GM21515 (cell line): Measurements from ENCODE around the gene ROM1.
A peak's percentile ranks its signal among the peaks of the same experiment; 100 is the strongest.
"Not testable (repeated sequence)": the region's sequence is repeated elsewhere in the genome, so short reads cannot be mapped to it uniquely, and the experiment has no call there.

Source experiments
- ATAC-seq: cut with Tn5 transposase; IDR thresholded peaks from one replicate; pipeline ENCODE4 v1.9.1; 2021; ENCODE audit not compliant: unreplicated experiment

Gene ROM1

DNA sequence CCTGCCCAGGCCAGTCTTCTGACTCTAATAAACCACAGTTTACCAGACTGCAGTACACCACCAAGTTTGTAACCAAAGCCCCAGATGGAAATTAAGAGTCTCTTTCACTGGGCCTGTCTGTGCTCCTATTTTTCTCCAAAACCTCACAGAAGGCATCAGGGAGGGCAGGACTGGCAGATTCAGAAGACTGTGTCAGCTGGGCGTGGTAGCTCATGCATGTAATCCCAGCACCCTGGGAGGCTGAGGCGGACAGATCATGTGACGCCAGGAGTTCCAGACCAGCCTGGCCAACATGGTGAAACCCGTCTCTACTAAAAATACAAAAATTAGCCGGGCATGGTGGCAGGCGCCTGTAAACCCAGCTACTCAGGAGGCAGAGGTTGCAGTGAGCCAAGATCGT, 27.7 kb upstream of the ROM1 start:
- not testable (repeated sequence) for ATAC-seq

DNA sequence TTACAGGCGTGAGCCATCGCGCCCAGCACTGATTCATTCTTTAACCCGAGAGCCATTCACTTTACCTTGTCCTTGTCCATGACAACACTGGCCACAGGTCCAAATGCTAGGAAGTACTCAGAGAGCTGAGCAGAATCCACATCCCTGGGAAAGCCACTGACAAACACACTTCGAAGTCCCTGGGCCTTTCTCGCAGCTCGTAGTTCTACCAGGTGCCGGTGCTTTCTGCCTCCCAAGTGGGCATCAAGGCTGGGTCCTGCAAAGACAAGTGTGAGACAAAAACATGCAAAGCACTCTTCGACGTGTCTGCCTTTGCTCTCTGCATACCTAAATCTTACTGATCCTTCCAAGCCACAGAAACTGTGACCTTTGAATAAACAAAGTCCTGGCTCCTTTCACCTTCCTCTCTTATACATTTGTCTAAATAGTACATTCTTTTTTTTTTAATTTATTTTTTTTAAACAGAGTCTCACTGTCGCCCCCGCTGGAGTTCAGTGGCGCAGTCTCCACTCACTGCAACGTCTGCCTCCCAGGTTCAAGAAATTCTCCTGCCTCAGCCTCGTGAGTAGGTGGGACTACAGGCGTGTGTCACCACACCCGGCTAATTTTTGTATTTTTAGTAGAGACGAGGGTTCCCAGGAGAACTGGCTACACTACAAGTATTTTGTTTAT, 24.0 kb upstream of the ROM1 start:
- ATAC-seq: no peak

DNA sequence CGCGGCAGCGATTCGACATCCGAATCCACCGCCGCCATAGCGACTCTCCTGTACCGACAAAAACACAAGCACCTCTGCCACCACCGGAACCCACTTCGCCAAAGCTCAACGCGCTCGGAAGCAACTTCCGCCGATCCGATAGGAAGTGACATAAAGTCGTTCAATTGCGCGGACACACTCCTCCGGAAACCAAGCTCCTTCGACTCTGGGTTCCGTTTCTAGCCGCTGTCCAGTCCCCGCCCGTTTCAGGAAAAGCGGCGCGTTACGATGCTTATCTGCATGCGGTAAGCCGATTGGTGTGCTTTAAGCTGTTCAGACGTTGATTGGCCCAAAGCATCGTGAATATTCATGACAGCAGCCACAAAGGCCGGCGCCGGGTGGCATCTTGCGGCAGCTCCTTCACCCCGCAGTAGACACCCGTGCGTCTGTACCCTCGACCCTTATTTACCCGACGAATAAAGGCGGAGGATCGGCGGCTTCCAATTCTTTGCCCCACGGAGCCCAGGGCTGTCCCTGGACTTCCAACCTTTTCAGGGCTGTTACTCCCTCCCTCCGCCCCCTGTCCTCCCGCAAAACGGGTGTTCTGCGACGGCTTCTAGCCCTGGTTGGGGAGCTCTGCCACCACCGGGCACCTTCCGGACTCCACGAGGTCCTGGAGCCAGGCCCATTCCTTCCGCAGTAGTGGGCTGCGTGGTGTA, 21.5 kb upstream of the ROM1 start, which contains the start of gene TUT1:
Gene TUT1 (minus strand): TSS at position 76 of the 698 bp plus-strand sequence. CDS start 38 bp downstream, at position 38.
- ATAC-seq: peak; percentile 74

DNA sequence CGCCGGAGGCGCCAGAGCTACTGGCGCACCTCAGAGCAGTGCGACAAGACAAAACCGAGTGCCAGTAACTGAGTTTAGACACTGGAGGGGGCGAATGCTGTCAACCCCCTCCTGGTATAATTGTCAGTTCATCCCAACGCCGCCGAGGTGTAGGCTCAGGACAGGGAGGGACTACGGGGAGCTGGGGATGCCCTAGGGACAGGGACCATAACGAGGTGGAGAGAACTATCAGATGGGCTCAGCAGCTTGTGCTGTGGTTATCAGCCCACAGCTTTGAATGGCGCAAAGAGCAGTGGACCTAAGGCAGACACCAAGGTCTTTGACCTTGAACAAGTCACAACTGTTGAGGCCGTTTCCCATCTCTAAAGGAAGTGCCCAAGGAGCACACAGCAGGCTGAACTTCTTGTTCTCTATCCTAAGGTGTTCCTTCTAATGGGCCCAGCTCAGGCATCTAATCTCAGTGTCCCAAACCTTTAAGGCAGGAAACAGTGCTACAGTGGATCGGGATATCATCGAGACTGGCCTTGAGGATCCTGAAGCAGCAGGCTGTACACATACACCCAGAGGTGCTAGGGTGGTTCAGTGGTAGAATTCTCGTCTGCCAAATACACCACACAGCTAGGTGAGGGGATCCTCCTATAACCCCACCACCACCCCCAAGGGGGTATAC, 20.8 kb upstream of the ROM1 start:
- peak; percentile 1 for ATAC-seq

DNA sequence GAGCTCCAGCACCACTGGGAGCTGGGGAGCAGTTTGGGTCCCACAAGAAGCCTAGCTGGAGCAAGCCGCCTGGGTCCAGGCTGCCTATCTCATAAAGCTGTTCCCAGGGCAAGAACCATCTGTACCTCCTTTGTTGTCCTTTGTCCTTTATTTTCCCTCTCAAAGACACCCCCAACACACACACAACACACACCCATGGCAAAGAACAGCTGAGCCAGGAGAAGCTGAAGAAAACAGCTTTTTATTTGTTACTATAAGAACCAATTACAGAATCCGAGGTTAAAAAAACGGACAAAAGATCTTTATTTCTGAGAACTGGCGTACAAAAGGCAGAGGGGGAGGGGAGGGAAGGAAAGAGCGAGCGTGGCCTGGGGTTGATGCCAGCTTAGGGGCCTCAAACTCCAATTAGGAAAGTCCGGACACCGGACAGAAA, 20.1 kb upstream of the ROM1 start:
- no peak for ATAC-seq

DNA sequence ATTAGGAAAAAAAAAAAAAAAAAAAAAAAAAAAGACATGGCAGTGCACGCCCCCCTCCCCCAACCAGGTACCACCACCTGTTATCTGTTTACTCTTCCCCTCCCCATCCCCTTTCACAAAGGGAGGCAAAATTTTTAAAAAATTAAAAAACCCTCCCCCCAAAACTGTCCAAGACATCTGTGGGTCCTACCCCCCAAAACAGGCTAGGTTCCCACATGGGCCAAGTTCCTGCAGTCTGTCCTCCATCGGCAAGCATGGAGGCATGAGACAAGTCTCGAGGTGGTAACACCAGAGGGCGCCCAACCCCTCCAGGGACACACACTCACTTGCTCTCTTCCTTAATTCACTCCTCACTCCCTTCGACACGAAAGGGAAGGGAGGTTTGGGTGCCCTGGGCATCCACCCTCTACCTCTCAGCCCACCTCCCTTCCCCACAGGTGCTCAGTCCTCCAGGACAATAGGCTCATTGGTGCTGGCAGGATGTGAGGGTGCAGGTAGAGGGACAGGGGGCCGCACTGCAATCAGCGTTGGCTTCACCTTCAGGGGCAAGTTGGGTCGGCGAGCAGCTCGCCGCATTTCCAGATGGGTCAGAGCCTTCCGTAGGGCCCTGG, 19.5 kb upstream of the ROM1 start:
- ATAC-seq: no peak

DNA sequence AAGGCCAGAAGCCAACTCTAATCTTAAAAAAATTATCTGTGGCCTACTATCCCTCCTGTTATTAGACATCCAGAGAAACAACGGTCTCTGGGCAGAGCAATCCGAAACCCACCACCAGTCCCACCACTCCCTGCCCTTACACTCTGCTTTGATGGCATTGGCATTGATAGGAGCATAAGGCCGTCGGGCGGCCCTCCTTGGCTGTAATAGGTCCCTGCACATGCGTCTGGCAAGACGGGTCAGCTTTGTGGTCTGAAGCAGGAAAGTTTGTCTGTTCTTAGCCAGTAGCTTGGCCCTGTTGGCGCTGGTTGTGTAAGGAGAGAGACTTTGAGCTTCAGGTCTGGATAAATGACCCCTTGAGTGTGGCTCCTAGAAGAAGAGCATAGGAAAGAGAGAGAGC, 17.9 kb upstream of the ROM1 start:
- no peak for ATAC-seq

DNA sequence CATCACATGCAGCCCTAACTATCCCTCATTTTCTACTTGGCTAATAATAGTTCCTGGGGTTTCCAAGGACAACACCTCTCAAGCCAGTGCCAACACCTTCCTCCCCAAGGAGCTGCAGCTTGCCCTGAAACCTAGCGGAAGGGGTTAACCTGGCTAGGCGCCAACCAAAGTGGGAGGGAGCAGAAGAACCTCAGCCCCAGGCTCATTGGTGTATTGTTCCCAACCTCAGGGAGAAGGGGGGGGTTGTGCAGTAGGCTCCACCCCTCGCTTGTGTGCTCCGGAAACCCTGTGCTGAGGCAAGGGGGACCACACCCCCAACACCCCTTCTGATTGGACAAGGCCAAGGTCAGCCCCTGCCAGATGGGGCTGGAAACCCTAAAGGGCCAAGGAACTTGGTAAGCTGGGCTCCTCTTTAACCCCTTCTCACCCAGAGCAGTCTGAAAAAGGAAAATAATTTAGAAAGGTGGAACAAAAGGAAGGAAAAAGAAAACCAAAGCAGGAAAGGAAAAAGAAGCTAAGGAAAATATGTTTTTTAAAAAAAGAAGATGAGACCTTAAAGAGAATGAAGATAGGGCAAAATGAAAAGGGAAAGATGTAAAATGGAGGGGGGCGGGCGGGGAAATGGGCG, 13.9 kb upstream of the ROM1 start:
- peak; percentile 50 for ATAC-seq

DNA sequence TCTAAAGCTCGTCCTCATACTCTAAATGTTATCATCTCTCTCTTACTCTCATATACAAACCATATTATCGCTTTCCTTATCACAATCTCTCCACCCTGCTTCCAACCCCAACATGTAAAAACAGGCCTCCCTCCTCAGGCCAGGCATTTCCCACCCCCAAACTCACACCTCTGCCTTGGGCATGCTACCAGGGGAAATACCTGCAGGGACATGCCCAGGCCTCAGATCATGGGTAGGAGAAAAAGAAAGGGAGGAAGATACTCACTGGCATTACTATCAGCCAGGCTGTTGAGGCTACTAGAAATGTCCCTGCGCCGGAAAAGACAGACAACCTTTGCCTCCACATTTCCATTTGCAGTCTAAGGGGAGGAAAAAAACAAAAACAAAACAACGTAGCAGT, 13.2 kb upstream of the ROM1 start:
- ATAC-seq: no peak

DNA sequence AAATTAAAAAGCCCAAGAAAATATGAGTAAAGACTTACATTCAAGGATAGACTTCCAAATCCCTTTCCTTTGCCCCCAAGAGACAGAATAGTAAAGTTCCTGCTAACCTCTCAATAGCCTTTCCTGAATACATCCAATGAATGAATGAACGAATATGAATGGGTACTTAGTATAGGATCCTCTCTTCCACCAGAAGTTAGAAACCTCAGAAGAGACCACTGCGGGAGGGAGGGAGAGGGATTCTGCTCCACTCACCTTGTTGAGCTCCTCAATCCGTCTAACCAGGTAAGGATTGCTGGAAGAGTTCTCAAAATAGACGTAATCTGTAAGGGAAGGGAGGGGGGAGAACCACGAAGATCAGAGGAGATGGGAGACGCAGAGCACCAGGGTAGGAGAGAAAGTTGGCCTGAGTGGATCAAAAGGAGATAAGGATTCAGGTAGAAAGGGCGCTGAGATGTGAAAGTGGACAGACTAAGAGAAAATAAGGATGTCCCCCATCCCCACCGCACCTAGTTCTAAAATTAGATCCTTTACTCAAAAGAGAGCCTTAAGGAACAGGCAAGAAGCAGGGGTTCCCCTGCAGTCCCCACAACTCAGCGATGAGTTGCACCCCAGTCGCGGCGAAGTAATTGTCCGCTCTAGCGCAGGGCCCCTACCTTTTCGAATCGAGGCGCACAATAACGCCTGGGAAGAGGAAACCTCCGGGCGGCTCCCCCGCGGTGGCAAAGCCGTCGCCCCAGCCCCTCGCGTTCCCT, 12.5 kb upstream of the ROM1 start:
- no peak for ATAC-seq

DNA sequence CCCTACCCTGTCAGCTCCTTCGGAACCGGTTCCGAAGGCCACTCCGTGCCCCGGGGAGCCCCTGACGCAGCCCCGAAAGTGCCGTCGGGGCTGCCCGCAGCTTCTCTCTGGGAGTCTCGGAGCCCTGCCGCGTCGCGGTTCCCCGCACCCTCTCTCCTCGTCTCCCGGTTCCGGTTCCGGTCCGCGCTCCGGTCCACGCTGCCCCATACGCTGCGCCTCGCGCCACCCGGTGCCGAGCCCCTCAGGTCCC, 12.0 kb upstream of the ROM1 start:
- no peak for ATAC-seq

DNA sequence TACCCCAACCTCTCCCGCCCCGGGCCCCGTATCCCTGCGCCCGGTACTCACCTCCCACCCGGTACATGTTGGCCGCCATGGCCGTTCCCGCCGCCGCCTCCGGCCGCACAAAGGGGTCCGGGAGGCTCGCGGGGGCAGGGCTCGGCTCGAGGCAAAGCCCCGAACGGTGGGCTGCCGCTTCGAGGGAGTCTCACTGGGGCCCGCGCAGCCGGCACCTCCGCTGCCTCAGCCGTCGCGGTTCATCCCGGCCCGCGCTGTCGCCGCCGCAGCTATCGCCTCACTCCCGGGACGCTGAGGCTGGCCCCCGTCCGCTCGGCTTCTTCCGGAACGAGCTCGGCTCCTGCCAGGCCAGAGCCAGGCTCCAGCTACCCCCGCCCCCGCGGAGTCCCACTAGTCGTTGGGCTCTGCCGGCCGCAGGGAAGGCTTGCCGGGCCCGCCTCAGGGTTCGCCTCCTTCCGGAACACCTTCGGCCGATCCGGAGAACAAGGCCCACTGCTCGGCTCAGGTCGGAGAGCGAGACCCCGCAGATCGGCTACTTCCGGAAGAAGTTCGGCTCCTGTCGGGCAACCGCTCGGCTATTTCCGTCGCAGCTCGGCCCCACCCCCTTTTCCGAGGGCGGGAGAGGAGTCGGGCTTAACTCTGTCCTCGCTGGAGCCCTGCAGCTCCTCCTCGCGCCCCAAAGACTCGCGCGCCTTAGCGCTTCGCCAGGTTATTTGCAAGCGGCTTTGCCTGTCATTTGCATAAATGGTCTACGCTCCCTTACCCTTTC, 11.5 kb upstream of the ROM1 start, which contains the start of gene MTA2:
Gene MTA2 (minus strand): TSS at position 494 of the 769 bp plus-strand sequence. CDS start 415 bp downstream, at position 79.
- ATAC-seq: peak; percentile 62

DNA sequence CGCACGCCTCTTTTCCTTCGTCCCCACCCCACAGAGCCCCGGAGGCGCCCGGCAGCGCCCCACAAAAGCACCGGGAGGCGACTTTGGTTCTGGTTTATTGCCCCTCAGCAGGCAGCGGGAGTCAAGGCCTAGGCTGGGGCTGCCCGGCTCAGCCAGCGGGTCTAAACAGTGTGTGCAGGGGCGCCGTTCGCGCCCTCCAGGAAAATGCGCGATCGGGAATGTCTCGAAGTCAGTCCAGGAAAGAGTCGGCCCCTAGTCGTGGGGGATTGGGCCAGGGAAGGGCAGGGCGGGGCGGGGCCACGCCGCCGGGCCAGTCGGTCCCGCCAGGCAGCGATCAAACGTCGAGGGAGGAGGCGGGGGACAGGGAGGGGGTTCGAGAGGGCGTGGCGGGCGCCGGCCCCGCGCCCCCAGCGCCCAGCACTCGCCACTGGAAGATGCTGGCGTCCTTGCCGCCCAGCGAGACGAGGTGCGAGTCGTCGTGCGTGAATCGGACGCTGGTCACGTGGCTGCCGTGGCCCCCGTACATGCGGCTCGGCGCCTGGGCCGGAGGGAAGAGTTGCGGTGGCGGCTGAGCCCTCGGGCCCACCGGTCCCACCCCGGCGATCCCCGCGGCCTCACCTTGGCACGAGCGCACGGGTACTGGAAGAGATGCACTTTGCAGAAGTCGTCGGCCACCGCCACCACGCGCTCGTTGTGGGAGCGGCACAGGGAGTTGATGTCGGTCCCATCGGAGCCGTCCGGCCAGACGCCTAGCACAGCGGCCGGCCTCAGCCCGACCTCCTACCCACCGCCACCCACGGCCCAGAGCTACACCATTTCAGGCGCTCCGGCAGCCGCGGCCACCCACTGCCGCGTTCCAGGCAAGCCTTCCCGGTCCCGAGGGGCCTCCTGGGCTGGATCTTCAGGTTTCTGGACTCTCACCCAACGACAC, 10.7 kb upstream of the ROM1 start:
- ATAC-seq: no peak

DNA sequence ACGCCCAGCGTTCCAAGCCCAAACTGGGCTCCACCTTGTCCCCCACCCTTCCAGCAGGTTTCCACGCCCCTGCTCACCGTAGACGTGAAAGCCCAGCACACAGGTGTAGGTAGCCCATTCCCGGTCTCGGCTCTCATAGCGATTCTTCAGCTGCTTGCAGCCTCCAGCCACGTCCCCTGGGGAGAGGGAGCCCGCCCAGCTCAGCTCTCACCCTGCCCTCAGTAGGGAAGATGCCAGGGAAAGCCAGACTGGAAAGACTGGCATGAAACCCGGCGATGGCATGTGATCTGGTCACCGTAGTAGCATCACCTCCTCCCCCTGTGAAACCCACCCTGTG, 10.0 kb upstream of the ROM1 start:
- no peak for ATAC-seq

DNA sequence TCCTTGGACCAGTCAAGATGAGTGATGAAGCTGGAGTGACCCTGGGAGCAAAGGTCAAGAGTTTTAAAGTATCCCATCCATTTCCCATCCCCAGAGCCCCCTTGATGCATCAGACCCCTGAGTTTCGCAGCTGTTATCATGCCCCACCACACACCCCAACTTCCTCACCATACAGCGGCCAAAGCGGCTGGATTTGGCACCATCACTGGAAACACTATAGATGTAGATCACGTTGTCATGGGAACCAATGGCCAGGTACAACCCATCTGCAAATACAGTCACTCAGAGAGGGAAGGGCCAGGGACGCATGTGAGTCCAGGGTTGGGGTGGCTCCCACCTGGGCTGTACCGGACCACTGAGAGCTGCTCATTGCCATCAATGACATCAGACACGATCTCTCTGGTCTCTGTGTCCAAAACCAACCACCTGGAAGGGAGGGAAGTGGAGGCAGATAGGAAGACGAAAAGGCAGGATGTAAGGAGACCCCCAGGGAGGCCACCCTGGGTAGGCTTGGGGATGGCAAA, 9.2 kb upstream of the ROM1 start:
- ATAC-seq: no peak

DNA sequence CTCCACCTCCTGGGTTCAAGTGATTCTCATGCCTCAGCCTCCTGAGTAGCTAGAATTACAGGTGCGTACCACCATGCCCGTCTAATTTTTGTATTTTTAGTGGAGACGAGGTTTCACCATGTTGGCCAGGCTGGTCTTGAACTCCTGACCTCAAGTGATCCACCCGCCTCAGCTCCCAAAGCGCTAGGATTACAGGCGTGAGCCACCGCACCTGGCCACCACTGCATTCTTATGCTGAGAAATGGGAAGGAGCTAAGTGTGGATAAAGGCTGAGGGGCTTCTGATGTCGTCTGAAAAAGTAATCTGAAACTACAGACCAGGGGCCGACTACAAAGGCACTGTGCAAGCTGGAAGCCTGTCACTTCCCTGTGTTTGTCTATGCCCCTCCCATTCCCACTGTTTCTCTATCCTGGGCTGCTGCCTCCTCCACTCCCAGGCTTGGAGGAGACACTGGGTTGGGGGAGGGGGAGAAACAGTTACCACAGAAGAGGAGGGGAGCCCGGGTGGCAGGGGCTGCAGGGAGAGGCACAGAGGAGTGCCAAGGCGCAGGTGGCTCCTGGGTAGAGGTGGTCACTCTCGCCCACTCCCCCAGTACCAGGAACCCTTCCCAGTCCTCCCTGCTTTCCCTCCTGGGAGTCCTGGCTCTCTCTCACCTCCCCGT, 8.5 kb upstream of the ROM1 start:
- ATAC-seq: no peak

DNA sequence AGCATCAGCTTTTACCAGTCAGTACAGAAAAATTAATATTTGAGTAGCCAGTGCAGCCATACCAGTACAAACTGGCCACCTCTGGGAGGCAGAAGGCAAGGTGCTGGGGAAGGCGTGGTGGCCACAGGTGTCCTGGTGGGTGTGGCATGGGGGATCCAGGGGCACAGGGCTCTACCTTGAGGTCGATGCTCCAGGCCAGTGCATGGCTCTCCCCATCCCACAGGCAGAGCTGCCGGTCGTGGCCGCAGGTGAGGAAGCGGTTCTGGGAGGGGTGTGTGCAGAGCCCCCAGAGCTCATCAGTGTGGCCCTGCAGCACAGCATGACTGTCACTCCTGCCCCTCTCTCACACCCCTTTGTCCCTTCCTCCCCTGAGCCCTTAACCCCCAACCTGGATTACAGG, 7.6 kb upstream of the ROM1 start:
- no peak for ATAC-seq

DNA sequence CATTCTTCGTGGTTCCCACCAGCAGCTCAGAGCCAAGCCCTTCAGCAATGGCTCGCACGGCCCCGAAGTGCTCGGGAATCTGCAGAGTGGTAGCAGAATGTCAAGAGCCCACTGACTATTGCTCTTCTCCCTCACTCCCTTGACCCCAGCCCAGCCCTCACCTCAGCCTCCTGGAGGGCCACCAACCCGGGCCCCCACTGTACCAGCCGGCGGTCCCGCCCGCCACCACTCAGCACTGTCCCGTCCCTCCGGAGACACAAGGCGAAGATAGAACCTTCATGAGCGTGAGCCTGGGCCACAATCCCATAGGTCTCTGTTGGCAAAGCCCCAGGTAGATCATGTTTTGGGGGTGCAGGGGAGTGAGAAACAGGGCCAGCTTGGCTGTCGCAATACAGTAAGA, 7.2 kb upstream of the ROM1 start:
- no peak for ATAC-seq
